Memory B cell (primary cell): ENCODE measurements around the gene CSGALNACT2.
"Not testable (repeated sequence)": the region's sequence is repeated elsewhere in the genome, so short reads cannot be mapped to it uniquely, and the experiment has no call there.

ENCODE experiments used
- ATAC-seq: fragments of 150-1000 bp; cut with Tn5 transposase; 2 replicates; pipeline ENCODE4 v1.10.0; 2021; ENCODE audit warnings: low read depth, mild to moderate bottlenecking, moderate library complexity
- DNase-seq, 2 donors: peaks; one replicate each; pipeline ENCODE4 v3.0.0; 2022; ENCODE audit warnings: low spot score in 2 of 2
- H3K27ac Mint-ChIP-seq: one replicate; pipeline ENCODE4 v1.8.0; 2022; ENCODE audit warnings: mild to moderate bottlenecking, moderate library complexity, mixed read lengths
- H3K27me3 Mint-ChIP-seq: one replicate; pipeline ENCODE4 v1.8.0; 2022; ENCODE audit warnings: mixed read lengths
- H3K36me3 Mint-ChIP-seq: one replicate; pipeline ENCODE4 v1.8.0; 2022; ENCODE audit warnings: mild to moderate bottlenecking, mixed read lengths
- H3K4me1 Mint-ChIP-seq: one replicate; pipeline ENCODE4 v1.8.0; 2022; ENCODE audit warnings: mixed read lengths
- H3K4me3 Mint-ChIP-seq: one replicate; pipeline ENCODE4 v1.8.0; 2022; ENCODE audit warnings: mild to moderate bottlenecking, moderate library complexity, mixed read lengths
- H3K9me3 Mint-ChIP-seq: one replicate; pipeline ENCODE4 v1.8.0; 2022; ENCODE audit warnings: mixed read lengths

CSGALNACT2 gene

DNA sequence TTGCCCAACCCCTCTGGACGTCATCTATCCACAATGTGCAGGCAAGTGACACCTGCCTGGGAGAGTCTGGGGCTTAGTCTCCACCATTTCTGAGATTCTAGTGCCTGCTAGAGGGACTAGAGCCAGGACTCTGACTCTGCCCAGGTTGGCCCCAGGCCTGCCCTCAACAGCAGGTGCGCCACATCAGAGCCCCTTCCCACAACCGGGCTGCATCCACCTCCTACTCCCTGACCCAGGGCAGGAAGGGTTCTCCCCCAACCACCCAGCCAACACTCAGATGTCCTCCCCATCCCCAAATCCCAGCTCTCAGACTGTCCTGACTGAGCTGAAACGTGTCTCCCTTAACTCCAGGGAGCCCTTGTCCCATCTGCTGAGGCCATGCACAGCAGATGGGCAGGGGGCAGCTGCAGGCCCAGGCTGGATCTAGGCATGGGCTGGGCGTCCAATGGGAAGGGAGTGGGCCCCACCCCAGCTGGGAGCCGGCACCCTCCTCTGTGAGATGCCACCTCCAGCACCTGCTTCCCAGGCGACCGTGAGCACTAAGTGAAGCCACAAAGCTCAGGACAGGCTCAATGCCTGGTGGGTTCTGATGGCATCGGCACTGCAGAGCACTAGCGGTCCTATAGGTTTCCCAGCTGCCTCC is 79.4 kb downstream of the CSGALNACT2 start:
- no peaks in the 10 kb centered on the region for H3K4me1 Mint-ChIP-seq

DNA sequence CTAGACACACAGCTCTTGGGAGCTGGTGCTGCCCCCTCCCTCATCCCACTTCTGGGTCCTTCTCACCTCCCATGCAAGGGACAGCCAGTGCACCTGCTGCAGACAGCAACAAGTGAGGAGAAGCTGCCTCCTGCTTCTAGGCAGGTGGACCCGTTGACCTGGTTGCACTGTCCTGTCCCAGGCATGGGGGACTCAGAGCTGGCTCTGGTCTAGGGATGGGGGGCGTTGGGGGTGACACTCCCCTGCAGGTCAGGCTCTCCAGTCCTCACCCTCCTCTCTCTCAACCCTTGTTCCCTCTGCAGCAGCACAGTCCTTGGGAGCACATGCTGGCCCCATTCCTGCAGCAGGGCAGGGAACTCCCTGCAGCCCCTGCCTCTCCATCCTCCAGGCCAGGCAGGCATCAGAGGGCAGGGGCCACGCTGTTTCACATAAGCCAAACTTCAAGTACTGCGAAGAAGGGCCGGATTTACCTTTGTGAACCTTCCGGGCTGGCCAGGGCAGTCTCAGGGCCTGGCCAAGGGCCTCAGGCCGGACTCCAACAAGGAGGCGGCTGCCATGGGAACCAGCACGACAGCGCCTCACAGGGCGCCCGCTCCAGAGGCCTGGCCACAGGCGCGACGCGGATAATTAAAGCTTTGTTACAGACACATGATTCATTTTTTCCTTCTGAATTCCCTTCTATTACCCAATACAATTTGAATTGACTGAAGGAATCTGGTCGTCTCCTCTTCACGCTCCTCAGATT is 80.1 kb downstream of the CSGALNACT2 start:
- Mint-ChIP-seq H3K9me3 (no peaks in the 10 kb centered on the region), H3K27ac (no peak overlapping the region), H3K36me3 (no peaks in the 10 kb centered on the region), H3K4me1 (no peaks in the 10 kb centered on the region), H3K4me3 (no peak overlapping the region), H3K27me3 (peaks cover 17% of the 10 kb centered on the region)
- ATAC-seq (no peak), DNase-seq (no peak)

More for the DNA sequence above, 79.4 kb downstream of the CSGALNACT2 start:
- Mint-ChIP-seq H3K4me3 (no peak overlapping the region), H3K36me3 (no peaks in the 10 kb centered on the region), H3K27ac (no peak overlapping the region), H3K27me3 (peaks cover 17% of the 10 kb centered on the region), H3K9me3 (no peaks in the 10 kb centered on the region)
- DNase-seq = no peak
- ATAC-seq = no peak

DNA sequence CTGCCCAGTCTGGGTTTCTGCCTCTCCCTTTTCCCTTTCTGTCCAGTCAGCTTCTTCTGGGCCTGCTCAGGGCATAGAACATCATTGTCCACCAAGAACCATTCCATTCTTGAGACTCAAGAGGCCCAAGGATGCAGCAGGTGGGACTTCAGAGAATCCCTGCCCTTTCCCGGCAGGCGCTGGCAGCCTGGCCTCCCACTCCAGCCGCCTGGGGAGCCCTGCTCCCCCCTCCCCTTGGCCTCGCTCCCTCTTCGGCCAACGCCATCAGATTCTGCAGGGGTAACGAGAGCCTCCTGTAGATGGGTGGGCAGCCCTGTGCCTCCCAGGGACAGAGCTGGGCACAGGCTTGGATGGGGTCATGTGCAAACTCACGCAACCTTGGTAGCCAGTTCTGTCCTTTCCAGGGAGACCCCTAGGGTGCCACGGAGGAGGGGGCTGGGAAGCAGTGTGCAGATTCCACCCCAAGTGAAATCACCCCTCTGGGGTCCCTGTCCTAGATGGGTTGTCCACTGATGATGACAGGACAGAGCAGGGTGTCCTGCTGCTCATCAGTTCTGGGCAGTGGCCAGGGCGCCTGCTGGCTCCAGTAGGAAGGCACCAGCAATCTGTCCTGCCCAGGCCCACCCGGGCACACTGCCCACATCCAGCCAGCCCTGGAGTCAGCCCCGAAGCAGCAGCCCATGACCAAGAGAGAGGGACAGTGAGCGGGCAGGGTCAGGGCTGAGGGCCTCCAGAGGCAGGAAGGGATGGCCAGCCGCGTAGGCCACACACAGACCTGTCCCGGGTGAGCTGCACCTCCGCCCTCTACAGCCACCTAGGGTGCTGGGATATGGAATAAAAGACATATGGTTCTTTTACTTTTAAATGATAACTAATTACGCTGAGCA is 80.9 kb downstream of the CSGALNACT2 start:
- no peak for ATAC-seq
- Mint-ChIP-seq H3K4me1 (no peaks in the 10 kb centered on the region), H3K4me3 (no peak overlapping the region), H3K27ac (no peak overlapping the region), H3K27me3 (peaks cover 17% of the 10 kb centered on the region), H3K9me3 (no peaks in the 10 kb centered on the region), H3K36me3 (no peaks in the 10 kb centered on the region)
- DNase-seq = no peak

DNA sequence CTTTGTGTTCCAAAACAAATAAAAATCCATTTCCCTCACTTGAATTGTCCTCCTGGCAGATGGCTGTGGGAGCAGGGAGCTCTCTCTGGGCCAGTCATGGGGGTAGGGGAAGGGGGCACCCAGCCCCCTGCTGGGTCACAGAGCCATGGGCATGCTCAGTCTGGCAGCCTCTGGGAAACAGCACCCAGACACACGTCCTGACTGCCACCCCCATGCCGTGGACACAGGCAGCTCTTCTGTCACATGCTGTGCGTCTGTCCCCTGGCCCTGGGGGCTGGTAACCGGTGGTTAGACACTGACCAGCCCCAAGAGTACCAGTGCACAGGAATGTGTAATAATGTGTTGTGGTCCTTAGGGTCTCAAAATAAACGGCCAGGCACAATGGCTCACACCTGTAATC is 81.6 kb downstream of the CSGALNACT2 start:
- H3K27me3 Mint-ChIP-seq = peaks cover 16% of the 10 kb centered on the region
- H3K9me3 Mint-ChIP-seq = no peaks in the 10 kb centered on the region
- H3K36me3 Mint-ChIP-seq = no peaks in the 10 kb centered on the region
- no peak overlapping the region for H3K27ac Mint-ChIP-seq
- H3K4me3 Mint-ChIP-seq = no peak overlapping the region
- peaks cover under 1% of the 10 kb centered on the region for H3K4me1 Mint-ChIP-seq
- DNase-seq (no peak), ATAC-seq (no peak)

GRCh38 chr10:43220251-43220650 is 82.0 kb downstream of the CSGALNACT2 start:
- not testable (repeated sequence) for ATAC-seq, H3K9me3 Mint-ChIP-seq, DNase-seq, H3K4me1 Mint-ChIP-seq, H3K36me3 Mint-ChIP-seq, H3K4me3 Mint-ChIP-seq, H3K27ac Mint-ChIP-seq
- H3K27me3 Mint-ChIP-seq = peaks cover 20% of the 10 kb centered on the region

DNA sequence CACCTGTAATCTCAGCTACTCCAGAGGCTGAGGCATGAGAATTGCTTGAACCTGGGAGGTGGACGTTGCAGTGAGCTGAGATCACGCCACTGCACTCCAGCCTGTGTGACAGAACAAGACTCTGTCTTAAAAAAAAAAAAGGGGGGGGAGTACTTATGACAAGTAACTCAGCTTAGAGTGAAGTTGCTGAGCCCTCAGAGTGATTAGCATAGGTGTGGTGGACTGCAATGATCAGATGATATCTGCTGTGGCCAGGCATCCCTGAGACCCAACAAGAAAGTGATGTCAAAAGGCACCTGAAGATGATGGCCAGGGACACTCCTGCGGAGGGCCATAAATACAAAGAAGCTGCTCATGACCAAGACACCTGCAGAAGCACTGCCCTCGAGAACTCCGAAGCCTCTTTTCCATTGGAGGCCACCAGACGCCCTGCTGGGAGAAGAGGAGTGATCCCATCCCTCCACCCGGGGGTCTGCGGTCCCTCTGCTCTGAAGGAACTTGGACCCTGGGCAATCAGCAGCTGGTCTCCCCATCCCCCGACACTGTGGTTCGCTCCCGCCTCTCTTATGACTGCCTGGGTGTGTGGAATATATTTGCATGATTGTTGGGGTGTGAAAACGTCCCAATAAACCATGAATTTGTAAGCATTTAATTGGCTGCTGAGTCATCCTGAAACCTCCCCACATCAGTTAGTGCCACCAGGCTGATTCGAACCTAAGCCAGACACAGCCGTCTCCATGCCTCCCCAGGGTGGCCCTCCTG is 82.6 kb downstream of the CSGALNACT2 start:
- H3K27ac Mint-ChIP-seq = no peak overlapping the region
- H3K27me3 Mint-ChIP-seq = peaks cover 19% of the 10 kb centered on the region
- no peaks in the 10 kb centered on the region for H3K36me3 Mint-ChIP-seq
- H3K4me1 Mint-ChIP-seq = peaks cover 5% of the 10 kb centered on the region
- H3K9me3 Mint-ChIP-seq = no peaks in the 10 kb centered on the region
- DNase-seq (no peak), ATAC-seq (no peak)
- H3K4me3 Mint-ChIP-seq = no peak overlapping the region

GRCh38 chr10:43221419-43222209 is 83.4 kb downstream of the CSGALNACT2 start:
- peaks cover 19% of the 10 kb centered on the region for H3K27me3 Mint-ChIP-seq

GRCh38 chr10:43222210-43222720 is 84.0 kb downstream of the CSGALNACT2 start:
- no peak overlapping the region for H3K4me3 Mint-ChIP-seq
- H3K27ac Mint-ChIP-seq = no peak overlapping the region
- no peaks in the 10 kb centered on the region for H3K9me3 Mint-ChIP-seq
- no peaks in the 10 kb centered on the region for H3K36me3 Mint-ChIP-seq
- H3K27me3 Mint-ChIP-seq = peaks cover 18% of the 10 kb centered on the region
- H3K4me1 Mint-ChIP-seq = peaks cover 5% of the 10 kb centered on the region
- ATAC-seq (no peak), DNase-seq (no peak)

More at GRCh38 chr10:43221419-43222209, 83.4 kb downstream of the CSGALNACT2 start:
- H3K4me3 Mint-ChIP-seq = no peak overlapping the region
- no peaks in the 10 kb centered on the region for H3K36me3 Mint-ChIP-seq
- no peaks in the 10 kb centered on the region for H3K9me3 Mint-ChIP-seq
- ATAC-seq (no peak), DNase-seq (no peak)
- H3K27ac Mint-ChIP-seq = no peak overlapping the region
- peaks cover 5% of the 10 kb centered on the region for H3K4me1 Mint-ChIP-seq

GRCh38 chr10:43223056-43223455 is 84.8 kb downstream of the CSGALNACT2 start:
- Mint-ChIP-seq H3K4me1 (peaks cover 5% of the 10 kb centered on the region), H3K36me3 (no peaks in the 10 kb centered on the region), H3K4me3 (no peak overlapping the region), H3K9me3 (no peaks in the 10 kb centered on the region), H3K27ac (no peak overlapping the region), H3K27me3 (peaks cover 19% of the 10 kb centered on the region)
- no peak for ATAC-seq
- DNase-seq = no peak

DNA sequence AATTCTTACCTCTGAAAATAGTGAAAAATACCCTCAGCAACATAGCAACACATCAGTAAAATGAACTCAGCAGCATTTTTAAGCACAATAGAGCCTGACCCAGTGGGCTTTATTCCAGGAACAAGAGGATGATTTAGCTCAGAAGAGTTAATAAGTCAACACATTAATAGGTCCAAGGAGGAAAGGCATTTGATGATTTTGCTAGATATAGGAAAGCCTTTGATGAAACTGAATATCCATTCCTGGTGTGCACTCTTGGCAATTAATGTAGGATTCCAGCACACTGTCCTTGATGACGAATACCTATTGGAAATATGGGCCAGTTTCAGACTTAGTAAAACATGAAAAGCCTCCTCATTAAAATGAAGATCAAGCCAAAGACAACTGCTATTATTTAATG is 86.1 kb downstream of the CSGALNACT2 start:
- Mint-ChIP-seq H3K9me3 (no peaks in the 10 kb centered on the region), H3K27me3 (peaks cover 22% of the 10 kb centered on the region), H3K27ac (no peak overlapping the region), H3K36me3 (no peaks in the 10 kb centered on the region), H3K4me3 (no peak overlapping the region), H3K4me1 (peaks cover 5% of the 10 kb centered on the region)
- no peak for DNase-seq
- no peak for ATAC-seq

- no peak for ATAC-seq
- Mint-ChIP-seq H3K36me3 (no peaks in the 10 kb centered on the region), H3K27me3 (peaks cover 21% of the 10 kb centered on the region), H3K4me1 (peaks cover 5% of the 10 kb centered on the region), H3K27ac (no peak overlapping the region), H3K9me3 (no peaks in the 10 kb centered on the region), H3K4me3 (no peak overlapping the region)
- no peak for DNase-seq
Observed at GRCh38 chr10:43225004-43225786, 87.0 kb downstream of the CSGALNACT2 start.

DNA sequence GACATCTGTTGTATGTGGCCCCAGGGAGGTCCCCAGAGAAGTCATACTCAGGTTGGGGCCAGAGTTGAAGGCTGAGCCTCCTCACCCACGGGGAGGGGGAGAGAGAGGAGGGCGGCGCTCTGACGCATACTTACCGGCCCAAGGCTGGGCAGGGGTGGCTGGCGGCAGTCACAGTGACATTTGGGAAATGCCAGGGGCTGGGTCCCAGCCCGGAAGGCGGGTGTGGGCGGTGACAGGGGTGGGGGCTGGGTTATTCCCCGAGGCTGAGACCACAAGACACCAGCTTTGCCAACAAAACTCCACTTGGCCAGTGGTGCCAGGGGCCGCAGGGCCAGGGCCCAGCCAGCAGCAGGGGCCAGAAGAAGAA is 87.5 kb downstream of the CSGALNACT2 start:
- no peaks in the 10 kb centered on the region for H3K36me3 Mint-ChIP-seq
- H3K4me3 Mint-ChIP-seq = no peak overlapping the region
- no peaks in the 10 kb centered on the region for H3K9me3 Mint-ChIP-seq
- no peak for DNase-seq
- H3K27ac Mint-ChIP-seq = no peak overlapping the region
- H3K27me3 Mint-ChIP-seq = peaks cover 21% of the 10 kb centered on the region
- ATAC-seq = no peak
- H3K4me1 Mint-ChIP-seq = peaks cover 6% of the 10 kb centered on the region
